Activated effector memory CD4-positive, alpha-beta T cell treated with Interleukin-2 at 50 U/mL for 16 hours (primary cell): ENCODE measurements around the gene SGK1.
"Not testable (repeated sequence)": the region's sequence is repeated elsewhere in the genome, so short reads cannot be mapped to it uniquely, and the experiment has no call there.

Experiments
- DNase-seq: peaks from one replicate; pipeline ENCODE4 v3.0.0-alpha.2; 2020

Gene SGK1

GRCh38 chr6:134299236-134299635, 18.7 kb downstream of the SGK1 start:
- no peak for DNase-seq

- DNase-seq = no peak
Measured at GRCh38 chr6:134296762-134297161, 21.1 kb downstream of the SGK1 start.

DNA sequence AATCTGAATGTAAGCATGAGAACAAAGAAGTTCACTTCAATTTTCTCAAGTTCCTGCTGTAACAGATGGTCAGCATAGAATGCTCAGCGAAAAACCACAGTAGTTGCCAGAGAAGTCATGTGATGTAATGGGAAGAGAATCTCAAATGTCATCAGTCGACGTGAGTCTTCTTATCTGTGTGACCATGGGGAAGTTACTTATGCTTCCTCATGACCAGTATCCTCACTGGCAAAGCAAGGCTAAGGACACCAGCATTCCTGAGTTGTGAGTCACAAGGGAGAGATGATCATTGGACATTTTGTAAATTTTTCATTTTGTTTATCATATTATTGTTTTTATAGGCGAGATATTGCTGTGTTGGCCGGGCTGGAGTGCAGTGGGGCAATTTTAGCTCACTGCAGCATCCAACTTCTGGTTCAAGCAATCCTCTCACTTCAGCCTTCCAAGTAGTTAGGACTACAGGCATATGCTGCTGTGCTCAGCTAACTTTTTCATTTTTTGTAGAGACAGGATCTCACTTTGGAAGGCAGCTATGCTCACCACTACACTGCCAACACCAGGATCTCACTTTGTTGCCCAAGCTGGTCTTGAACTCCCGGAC, 21.9 kb downstream of the SGK1 start:
- DNase-seq = no peak

DNA sequence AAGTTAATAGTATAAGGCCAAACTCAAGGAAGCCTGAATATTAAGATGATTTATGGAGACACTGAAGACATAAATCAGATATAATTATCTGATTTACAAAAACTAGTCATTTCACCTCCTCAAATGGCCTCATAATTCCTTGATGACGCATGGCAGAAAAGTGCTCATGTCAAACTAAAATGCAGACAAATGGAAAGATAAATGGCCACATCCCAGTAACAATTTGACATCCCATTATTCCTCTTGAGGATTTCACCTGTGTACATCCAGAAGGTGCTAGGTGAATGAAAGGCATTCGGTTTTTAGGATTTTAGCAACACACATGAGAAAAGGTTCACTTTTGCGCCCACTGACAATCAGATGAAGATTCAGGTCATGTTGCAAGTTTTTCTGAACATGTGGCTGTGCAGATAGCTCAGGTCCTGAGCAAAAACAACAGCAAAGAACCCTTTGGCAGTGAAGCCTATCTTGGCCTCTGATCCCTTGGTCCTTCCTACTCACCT, 24.2 kb downstream of the SGK1 start:
- no peak for DNase-seq

- DNase-seq = no peak
Measured at GRCh38 chr6:134291156-134291555, 26.8 kb downstream of the SGK1 start.

DNA sequence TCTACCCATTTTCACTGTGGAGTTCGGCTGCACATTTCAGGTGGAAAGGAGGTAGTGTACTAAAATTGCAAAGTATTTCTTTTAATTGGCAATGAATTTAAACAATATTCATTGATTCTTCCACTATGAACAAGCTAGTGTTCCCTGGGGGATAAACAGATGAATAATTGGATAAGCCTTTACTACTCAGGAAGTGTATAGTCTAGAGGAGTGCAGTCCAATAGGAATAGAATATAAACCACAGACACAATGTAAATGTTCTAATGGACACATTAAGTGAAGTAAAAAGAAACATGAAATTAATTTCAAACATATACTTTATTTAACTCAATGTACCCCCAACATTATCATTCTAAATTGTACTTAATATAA, 28.7 kb downstream of the SGK1 start:
- no peak for DNase-seq

GRCh38 chr6:134288538-134289203, 29.2 kb downstream of the SGK1 start:
- no peak for DNase-seq

- DNase-seq = no peak
Measured at GRCh38 chr6:134287859-134288537, 29.9 kb downstream of the SGK1 start.

DNA sequence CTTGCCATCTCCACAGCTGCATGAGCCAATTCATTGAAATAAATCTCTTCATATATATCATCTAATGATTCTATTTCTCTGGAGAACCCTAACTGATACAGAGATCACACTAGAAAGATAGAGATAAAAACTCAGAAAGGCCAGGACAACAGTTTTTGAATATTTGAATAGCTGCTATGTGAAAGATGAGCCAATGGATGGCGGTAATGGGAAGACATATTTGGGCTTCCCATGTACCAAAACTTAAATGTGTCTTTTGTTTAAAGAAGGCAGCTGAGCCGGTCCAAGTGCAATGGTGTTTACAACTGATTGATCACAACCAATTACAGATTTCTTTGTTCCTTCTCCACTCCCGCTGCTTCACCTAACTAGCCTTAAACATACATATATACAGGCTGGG, 35.1 kb downstream of the SGK1 start:
- no peak for DNase-seq

GRCh38 chr6:134281388-134281787, 36.5 kb downstream of the SGK1 start:
- no peak for DNase-seq

GRCh38 chr6:134278000-134278399, 39.9 kb downstream of the SGK1 start:
- DNase-seq = no peak

DNA sequence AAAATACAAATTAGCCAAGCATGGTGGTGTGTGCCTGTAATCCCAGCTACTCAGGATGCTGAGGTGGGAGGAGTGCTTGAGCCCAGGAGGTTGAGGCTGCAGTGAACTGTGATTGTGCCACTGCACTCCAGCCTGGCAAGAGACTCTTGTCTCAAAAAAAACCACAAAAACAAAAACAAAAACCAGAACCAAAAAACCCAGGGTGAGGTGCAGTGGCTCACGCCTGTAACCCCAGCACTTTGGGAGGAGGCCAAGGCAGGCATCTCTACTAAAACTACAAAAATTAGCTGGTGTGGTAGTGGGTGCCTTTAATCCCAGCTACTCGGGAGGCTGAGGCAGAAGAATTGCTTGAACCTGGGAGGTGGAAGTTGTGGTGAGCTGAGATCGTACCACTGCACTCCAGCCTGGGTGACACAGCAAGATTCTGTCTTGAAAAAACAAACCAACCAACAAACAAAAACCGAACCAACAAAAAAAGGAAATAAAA, 41.0 kb downstream of the SGK1 start:
- peak; percentile 10 for DNase-seq

DNA sequence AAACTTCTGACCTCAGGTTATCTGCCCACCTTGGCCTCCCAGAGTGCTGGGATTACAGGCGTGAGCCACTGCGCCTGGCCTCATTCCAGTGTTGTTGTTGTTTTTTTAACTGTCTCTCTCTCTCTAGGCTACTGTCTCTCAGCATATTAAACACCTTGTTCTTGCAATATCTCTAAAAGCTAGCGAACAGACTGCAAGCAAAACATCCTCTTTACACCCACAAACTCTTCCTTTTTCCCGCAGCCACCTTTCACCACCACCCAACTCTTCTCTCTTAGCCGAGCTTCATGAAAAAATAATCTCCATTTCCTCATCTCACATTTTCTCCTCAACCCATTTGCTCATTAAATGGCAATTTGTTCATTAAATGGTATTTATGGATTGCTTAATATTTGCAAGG, 45.5 kb downstream of the SGK1 start:
- DNase-seq = no peak

GRCh38 chr6:134267917-134268361, 50.0 kb downstream of the SGK1 start:
- no peak for DNase-seq

DNA sequence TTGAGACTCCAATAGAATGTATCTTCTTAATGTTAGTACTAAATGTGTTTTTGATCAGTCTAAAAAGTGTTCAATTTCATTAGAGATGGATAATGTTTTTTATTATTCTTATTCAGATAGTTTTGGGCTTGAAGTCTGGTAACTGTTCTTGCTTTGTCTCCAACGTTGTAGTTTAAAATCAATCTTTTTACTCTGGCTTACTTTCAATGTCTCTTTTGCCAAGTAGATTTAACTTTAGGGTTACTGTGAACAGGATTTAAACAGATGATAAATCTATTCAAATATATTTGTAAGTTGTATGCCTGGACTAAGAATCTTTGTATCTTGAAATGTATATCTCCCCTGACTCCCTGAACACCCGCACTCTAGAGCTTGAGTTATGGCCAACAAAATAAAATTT, 51.1 kb downstream of the SGK1 start:
- DNase-seq = no peak

DNA sequence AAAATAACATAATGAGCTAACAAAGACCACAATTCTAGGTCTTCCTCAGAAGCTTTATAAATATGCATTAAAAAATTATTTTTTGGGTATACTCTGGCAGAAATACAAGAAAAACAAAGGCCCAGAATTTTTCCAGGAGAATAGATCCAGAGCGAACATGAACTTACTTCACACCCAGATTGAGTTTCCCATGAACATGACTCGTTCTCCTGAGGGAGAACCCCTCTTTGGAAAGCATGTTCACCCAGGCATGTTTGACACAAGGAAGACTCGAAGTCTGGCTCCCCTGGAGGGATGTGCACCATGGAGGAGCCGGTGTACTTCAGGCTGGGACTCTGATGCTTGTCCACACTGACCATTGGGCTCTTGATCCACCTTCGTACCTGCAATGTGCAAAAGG, 56.1 kb downstream of the SGK1 start:
- no peak for DNase-seq

DNA sequence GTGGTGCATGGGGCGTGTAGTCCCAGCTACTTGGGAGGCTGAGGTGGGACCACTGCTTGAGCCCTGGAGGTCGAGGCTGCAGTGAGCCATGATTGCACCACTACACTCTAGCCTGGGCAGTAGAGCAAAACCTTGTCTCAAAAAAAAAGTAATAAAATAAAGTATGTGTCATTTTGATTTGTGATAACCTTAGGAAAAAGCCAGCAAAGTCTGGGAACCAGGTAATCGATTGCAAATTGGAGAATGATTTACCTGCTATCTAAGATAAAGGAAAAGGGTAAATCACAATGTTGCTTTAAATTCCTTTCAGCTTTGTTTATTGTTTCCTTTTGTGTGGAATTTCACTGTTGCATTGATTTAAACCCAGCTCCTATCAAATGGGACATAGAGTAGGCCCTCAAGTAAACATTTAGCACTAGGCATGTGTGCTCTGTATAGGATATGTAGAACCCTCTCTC, 59.0 kb downstream of the SGK1 start:
- no peak for DNase-seq

GRCh38 chr6:134257516-134257915, 60.4 kb downstream of the SGK1 start:
- no peak for DNase-seq

GRCh38 chr6:134256862-134257261, 61.0 kb downstream of the SGK1 start:
- DNase-seq = no peak

GRCh38 chr6:134255280-134255679, 62.6 kb downstream of the SGK1 start:
- not testable (repeated sequence) for DNase-seq

- no peak for DNase-seq
Measured at GRCh38 chr6:134254118-134254517, 63.8 kb downstream of the SGK1 start.

GRCh38 chr6:134253681-134254080, 64.2 kb downstream of the SGK1 start:
- no peak for DNase-seq

DNA sequence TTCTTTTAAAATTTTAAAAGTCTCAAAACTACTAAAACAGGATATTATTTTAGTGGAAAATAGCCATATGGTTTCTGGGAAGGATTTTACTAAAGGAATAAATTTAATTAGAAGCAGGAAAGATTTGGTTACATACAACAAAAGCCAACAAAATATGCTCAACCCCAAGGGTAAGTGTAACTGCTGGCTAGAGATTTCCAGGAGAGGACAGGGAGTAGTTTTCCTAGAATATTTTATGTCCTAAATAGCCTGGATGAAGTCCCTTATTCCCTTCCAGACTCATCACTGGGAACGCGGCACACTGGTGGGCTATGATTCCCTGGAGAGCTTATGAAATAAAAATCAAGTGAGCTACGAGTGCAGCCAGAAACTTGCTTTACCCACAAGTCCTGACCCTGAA, 66.6 kb downstream of the SGK1 start:
- no peak for DNase-seq

DNA sequence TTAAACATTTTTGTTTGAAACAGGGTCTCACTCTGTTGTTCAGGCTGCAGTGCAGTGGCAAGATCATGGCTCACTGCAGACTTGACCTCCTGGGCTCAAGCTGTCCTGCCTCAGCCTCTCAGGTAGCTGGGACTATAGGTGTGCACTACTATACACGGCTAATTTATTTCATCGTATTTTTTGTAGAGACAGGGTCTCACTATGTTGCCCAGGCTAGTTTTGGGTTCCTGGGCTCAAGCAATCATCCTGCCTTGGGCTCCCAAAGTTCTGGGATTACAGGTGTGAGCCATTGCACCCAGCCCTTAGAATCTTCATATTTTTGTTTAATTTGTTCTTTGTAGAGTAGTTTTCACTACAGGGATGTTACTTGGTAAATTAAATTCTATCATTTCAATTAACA, 67.1 kb downstream of the SGK1 start:
- no peak for DNase-seq
